K562 (cell line): ENCODE measurements around the gene ERN1.

Experiments used
- CHD2 ChIP-seq: IDR thresholded peaks from 2 replicates; pipeline ENCODE4 v1.6.1; 2011; ENCODE audit warnings: low read depth, low read length
- FOXM1 ChIP-seq, 2 experiments: fragments of 450-650 bp in 1 of 2; sonication (generic) in 1 of 2; formaldehyde crosslinking in 1 of 2; IDR thresholded peaks; 2 replicates each; pipeline versions ENCODE4 v1.6.1 to v1.9.0; 2017 to 2022; ENCODE audit warnings: low read depth in 2 of 2, mild to moderate bottlenecking in 2 of 2, missing genetic modification reagents in 1 of 2, moderate library complexity in 1 of 2
- RBBP5 ChIP-seq: fragments of 200-600 bp; sonication (generic); IDR thresholded peaks from 2 replicates; pipeline ENCODE4 v1.6.1; 2012; ENCODE audit warnings: borderline replicate concordance, mild to moderate bottlenecking, low read length, control low read depth, inconsistent platforms; ENCODE audit not compliant: insufficient read depth, poor library complexity, severe bottlenecking
- TF ChIP-seq, protein P1 (sequence below): fragments of 250-450 bp; sonication (Bioruptor Pico); IDR thresholded peaks from 2 replicates; pipeline ENCODE4 v1.5.0; 2021

GRCh38 chr17:64016231-64016784 lies 113.6 kb downstream of the ERN1 start:
- TF ChIP-seq CHD2 (no peak), FOXM1 (IDR thresholded peaks at IDR 0.05; ENCODE audit: low read depth) (no peak), FOXM1 (CRISPR knock-in tag; IDR thresholded peaks at IDR 0.05; ENCODE audit: low read depth) (no peak), RBBP5 (no peak)
- TF ChIP-seq, protein P1, sequence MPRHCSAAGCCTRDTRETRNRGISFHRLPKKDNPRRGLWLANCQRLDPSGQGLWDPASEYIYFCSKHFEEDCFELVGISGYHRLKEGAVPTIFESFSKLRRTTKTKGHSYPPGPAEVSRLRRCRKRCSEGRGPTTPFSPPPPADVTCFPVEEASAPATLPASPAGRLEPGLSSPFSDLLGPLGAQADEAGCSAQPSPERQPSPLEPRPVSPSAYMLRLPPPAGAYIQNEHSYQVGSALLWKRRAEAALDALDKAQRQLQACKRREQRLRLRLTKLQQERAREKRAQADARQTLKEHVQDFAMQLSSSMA (CRISPR knock-in tag): no peak
